ENCODE results near the gene PEAK3.

The PEAK3 gene

GRCh38 chr19:2315121-2315817 is 33.3 kb upstream of the PEAK3 start:
- no peak for DNase-seq

GRCh38 chr19:2312820-2313501 is 31.0 kb upstream of the PEAK3 start:
- no peak for DNase-seq

GRCh38 chr19:2311093-2311492 is 29.1 kb upstream of the PEAK3 start:
- DNase-seq, result no peak

GRCh38 chr19:2309734-2310362 is 27.9 kb upstream of the PEAK3 start:
- no peak for DNase-seq

- DNase-seq, result no peak
Observed at GRCh38 chr19:2308114-2308556, 26.2 kb upstream of the PEAK3 start, which contains the start of gene LINGO3. Gene LINGO3, minus strand, starts transcription at chr19:2308154. Its CDS starts 16,378 bp downstream, at chr19:2291776.

GRCh38 chr19:2307518-2308012 is 25.6 kb upstream of the PEAK3 start:
- no peak for DNase-seq

GRCh38 chr19:2306971-2307370 is 25.0 kb upstream of the PEAK3 start:
- DNase-seq, result no peak

GRCh38 chr19:2306281-2306806 is 24.4 kb upstream of the PEAK3 start:
- no peak for DNase-seq

GRCh38 chr19:2305452-2306280 is 23.7 kb upstream of the PEAK3 start:
- DNase-seq, result no peak

- no peak for DNase-seq
Observed at GRCh38 chr19:2303211-2303798, 21.3 kb upstream of the PEAK3 start.

GRCh38 chr19:2302319-2303210 is 20.6 kb upstream of the PEAK3 start:
- no peak for DNase-seq

- no peak for DNase-seq
Observed at GRCh38 chr19:2300533-2300932, 18.6 kb upstream of the PEAK3 start.

- DNase-seq, result no peak
Observed at GRCh38 chr19:2296141-2296540, 14.2 kb upstream of the PEAK3 start.

GRCh38 chr19:2294687-2295335 is 12.8 kb upstream of the PEAK3 start:
- DNase-seq, result no peak

GRCh38 chr19:2291185-2291751 is 9.3 kb upstream of the PEAK3 start:
- DNase-seq, result no peak

- DNase-seq, result no peak
Observed at GRCh38 chr19:2290441-2291184, 8.6 kb upstream of the PEAK3 start.

GRCh38 chr19:2289714-2290435 is 7.9 kb upstream of the PEAK3 start:
- no peak for DNase-seq

- no peak for DNase-seq
Observed at GRCh38 chr19:2288818-2289713, 7.1 kb upstream of the PEAK3 start.
